ENCODE data around the gene ACTR3C.

ACTR3C gene

DNA sequence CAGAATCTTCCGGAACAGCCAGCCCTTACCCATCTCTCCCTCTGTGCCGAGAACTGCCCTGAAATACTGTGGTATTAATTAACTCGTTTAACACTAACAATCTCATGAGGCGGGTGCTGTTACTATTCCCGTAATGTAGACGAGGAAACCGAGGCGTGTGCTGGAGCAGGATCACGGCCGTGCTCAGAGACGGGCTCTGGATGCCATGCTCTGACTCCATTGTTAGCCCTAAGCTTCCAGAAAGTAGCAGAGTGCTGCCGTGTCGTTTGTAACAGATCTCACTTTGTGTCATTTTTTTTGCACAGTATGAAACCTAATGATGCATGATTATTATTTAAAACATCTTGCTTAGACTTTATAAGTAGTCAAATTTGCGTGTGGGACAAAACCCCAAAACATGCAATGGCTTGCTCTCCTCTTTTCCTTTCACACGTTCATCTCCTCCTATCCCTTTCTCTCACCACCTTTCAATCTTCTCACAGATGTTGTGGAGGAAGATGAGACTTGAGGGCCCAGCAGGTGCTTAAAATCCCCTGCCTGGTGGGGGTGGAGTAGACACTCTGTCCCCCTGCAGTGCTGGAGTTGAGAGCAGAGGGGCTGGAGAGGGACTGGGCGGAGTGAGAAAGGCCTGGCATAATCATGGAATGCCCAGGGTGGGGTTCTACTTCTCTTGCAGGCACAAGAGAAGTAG is 482 bp upstream of the ACTR3C start (continued):
- TF ChIP-seq ESRRG (CRISPR knock-in tag; IDR thresholded peaks at IDR 0.05) (no peak), CSDC2 (CRISPR knock-in tag; IDR thresholded peaks at IDR 0.05) (no peak), GLIS3 (CRISPR knock-in tag; IDR thresholded peaks at IDR 0.05) (no peak), TCF4 (CRISPR knock-in tag; IDR thresholded peaks at IDR 0.05; ENCODE audit: borderline replicate concordance) (no peak), ZNF8 (CRISPR knock-in tag; IDR thresholded peaks at IDR 0.05) (no peak), ARNTL (CRISPR knock-in tag; IDR thresholded peaks at IDR 0.05; ENCODE audit: borderline replicate concordance, low read depth) (no peak), OSR1 (CRISPR knock-in tag; IDR thresholded peaks at IDR 0.05) (no peak), ZFP30 (CRISPR knock-in tag; IDR thresholded peaks at IDR 0.05) (no peak), ZNF70 (CRISPR knock-in tag; IDR thresholded peaks at IDR 0.05) (no peak)
- TF ChIP-seq, protein P1, sequence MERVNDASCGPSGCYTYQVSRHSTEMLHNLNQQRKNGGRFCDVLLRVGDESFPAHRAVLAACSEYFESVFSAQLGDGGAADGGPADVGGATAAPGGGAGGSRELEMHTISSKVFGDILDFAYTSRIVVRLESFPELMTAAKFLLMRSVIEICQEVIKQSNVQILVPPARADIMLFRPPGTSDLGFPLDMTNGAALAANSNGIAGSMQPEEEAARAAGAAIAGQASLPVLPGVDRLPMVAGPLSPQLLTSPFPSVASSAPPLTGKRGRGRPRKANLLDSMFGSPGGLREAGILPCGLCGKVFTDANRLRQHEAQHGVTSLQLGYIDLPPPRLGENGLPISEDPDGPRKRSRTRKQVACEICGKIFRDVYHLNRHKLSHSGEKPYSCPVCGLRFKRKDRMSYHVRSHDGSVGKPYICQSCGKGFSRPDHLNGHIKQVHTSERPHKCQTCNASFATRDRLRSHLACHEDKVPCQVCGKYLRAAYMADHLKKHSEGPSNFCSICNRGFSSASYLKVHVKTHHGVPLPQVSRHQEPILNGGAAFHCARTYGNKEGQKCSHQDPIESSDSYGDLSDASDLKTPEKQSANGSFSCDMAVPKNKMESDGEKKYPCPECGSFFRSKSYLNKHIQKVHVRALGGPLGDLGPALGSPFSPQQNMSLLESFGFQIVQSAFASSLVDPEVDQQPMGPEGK (CRISPR knock-in tag; IDR thresholded peaks at IDR 0.05; ENCODE audit: borderline replicate concordance), result no peak

DNA sequence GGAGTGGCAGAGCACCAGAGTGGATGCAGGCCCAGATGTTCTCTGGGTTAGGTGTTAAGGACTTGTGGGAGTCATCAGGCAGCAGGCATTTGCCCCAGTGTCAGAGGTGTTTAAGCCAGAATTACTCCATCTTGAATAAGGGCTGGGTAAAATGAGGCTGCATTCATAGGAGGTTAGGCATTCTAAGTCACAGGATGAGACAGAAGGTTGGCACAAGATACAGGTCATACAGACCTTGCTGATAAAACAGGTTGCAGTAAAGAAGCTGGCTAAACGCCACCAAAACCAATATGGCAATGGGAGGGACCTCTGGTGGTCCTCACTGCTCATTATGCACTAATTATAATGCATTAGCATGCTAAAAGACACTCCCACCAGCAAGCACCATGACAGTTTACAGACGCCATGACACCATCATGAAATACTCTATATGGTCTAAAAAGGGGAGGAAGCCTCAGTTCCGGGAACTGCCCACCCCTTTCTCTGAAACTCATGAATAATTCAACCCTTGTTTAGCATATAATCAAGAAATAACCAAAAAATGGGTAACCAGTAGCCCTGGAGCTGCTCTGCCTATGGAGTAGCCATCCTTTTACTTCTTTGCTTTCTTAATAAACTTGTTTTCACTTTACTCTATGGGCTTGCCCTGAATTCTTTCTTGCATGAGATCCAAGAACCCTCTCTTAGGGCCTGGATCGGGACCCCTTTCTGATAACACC is 1.1 kb downstream of the ACTR3C start:
- ATAC-seq, result no peak
- TF ChIP-seq RARB (CRISPR knock-in tag; IDR thresholded peaks at IDR 0.05) (no peak), PPARA (CRISPR knock-in tag; IDR thresholded peaks at IDR 0.05; ENCODE audit: borderline replicate concordance) (no peak), ISL1 (CRISPR knock-in tag; IDR thresholded peaks at IDR 0.05) (no peak), TCF4 (CRISPR knock-in tag; IDR thresholded peaks at IDR 0.05; ENCODE audit: borderline replicate concordance) (no peak)

DNA sequence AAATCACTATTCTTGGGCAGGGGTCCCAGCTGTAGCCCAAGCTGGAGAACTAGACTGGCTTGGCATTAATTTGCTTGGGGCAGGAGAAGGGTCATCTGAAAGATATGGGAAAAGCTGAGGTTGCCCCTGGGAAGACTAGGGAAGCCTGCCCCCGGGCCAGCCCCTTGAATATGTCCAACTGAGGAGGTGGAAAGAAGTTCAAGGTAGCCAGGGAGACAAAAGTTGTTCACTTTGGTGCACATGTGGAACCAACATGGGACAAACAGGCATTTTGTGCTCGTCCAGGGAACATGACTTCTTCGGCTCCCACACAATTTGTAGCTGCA is 1.6 kb downstream of the ACTR3C start:
- no peak for ATAC-seq

DNA sequence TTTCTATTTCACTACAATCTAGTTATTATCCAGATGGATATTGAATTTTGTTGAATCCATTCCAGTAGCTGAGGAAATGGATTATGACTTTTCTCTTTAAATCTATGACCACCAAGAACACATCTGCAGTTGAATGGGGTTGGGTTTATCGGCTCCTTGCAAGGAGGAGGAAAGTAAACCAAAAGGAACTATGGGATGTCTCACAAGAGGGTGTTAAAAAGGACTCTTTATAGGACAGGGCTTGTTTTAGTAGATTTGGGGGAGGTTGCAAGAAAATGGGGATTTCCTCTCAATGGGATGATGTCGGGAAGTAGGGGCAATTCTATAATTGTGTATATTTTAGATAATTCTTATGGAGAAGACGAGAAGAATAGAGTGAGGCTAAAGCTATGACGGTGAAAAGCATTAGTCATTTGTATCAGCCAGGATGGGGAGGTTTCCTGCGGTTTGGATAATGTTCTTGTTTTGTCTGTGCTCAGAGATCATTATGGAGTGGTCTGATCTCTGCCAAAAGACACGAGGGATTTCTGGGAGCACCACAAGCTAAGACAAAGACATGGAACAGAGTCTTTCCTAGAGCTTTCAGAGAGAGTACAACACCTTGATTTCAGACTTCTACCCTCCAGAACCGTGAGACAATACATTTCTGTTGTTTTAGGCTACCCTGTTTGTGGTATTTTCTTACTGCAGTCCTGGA is 5.4 kb downstream of the ACTR3C start:
- ATAC-seq, result no peak
- no peak for TF ChIP-seq ZNF70 (CRISPR knock-in tag; IDR thresholded peaks at IDR 0.05)
- no peak for TF ChIP-seq PPARA (CRISPR knock-in tag; IDR thresholded peaks at IDR 0.05; ENCODE audit: borderline replicate concordance)
- TF ChIP-seq ZFP3 (CRISPR knock-in tag; IDR thresholded peaks at IDR 0.05), result no peak
- TF ChIP-seq, protein P2, sequence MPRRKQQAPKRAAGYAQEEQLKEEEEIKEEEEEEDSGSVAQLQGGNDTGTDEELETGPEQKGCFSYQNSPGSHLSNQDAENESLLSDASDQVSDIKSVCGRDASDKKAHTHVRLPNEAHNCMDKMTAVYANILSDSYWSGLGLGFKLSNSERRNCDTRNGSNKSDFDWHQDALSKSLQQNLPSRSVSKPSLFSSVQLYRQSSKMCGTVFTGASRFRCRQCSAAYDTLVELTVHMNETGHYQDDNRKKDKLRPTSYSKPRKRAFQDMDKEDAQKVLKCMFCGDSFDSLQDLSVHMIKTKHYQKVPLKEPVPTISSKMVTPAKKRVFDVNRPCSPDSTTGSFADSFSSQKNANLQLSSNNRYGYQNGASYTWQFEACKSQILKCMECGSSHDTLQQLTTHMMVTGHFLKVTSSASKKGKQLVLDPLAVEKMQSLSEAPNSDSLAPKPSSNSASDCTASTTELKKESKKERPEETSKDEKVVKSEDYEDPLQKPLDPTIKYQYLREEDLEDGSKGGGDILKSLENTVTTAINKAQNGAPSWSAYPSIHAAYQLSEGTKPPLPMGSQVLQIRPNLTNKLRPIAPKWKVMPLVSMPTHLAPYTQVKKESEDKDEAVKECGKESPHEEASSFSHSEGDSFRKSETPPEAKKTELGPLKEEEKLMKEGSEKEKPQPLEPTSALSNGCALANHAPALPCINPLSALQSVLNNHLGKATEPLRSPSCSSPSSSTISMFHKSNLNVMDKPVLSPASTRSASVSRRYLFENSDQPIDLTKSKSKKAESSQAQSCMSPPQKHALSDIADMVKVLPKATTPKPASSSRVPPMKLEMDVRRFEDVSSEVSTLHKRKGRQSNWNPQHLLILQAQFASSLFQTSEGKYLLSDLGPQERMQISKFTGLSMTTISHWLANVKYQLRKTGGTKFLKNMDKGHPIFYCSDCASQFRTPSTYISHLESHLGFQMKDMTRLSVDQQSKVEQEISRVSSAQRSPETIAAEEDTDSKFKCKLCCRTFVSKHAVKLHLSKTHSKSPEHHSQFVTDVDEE (CRISPR knock-in tag; IDR thresholded peaks at IDR 0.05), result no peak
- TF ChIP-seq TCF4 (CRISPR knock-in tag; IDR thresholded peaks at IDR 0.05; ENCODE audit: borderline replicate concordance), result no peak
- TF ChIP-seq, protein P3, sequence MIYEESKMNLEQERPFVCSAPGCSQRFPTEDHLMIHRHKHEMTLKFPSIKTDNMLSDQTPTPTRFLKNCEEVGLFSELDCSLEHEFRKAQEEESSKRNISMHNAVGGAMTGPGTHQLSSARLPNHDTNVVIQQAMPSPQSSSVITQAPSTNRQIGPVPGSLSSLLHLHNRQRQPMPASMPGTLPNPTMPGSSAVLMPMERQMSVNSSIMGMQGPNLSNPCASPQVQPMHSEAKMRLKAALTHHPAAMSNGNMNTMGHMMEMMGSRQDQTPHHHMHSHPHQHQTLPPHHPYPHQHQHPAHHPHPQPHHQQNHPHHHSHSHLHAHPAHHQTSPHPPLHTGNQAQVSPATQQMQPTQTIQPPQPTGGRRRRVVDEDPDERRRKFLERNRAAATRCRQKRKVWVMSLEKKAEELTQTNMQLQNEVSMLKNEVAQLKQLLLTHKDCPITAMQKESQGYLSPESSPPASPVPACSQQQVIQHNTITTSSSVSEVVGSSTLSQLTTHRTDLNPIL (CRISPR knock-in tag; IDR thresholded peaks at IDR 0.05; ENCODE audit: low read depth), result no peak
- no peak for TF ChIP-seq ZC3H10 (CRISPR knock-in tag; IDR thresholded peaks at IDR 0.05)
- no peak for TF ChIP-seq ARNTL (CRISPR knock-in tag; IDR thresholded peaks at IDR 0.05; ENCODE audit: borderline replicate concordance, low read depth)
- TF ChIP-seq, protein P1 (CRISPR knock-in tag; IDR thresholded peaks at IDR 0.05; ENCODE audit: borderline replicate concordance), result no peak
- TF ChIP-seq ZNF565 (CRISPR knock-in tag; conservative IDR thresholded peaks at IDR 0.05; ENCODE audit: low read depth), result no peak
- TF ChIP-seq, protein P4, sequence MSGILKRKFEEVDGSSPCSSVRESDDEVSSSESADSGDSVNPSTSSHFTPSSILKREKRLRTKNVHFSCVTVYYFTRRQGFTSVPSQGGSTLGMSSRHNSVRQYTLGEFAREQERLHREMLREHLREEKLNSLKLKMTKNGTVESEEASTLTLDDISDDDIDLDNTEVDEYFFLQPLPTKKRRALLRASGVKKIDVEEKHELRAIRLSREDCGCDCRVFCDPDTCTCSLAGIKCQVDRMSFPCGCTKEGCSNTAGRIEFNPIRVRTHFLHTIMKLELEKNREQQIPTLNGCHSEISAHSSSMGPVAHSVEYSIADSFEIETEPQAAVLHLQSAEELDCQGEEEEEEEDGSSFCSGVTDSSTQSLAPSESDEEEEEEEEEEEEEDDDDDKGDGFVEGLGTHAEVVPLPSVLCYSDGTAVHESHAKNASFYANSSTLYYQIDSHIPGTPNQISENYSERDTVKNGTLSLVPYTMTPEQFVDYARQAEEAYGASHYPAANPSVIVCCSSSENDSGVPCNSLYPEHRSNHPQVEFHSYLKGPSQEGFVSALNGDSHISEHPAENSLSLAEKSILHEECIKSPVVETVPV (CRISPR knock-in tag; IDR thresholded peaks at IDR 0.05), result no peak

More for the DNA sequence above, 1.6 kb downstream of the ACTR3C start:
- TF ChIP-seq ARNTL (CRISPR knock-in tag; IDR thresholded peaks at IDR 0.05; ENCODE audit: borderline replicate concordance, low read depth) (no peak), TOX (CRISPR knock-in tag; IDR thresholded peaks at IDR 0.05; ENCODE audit: borderline replicate concordance) (no peak)
- TF ChIP-seq, protein P5, sequence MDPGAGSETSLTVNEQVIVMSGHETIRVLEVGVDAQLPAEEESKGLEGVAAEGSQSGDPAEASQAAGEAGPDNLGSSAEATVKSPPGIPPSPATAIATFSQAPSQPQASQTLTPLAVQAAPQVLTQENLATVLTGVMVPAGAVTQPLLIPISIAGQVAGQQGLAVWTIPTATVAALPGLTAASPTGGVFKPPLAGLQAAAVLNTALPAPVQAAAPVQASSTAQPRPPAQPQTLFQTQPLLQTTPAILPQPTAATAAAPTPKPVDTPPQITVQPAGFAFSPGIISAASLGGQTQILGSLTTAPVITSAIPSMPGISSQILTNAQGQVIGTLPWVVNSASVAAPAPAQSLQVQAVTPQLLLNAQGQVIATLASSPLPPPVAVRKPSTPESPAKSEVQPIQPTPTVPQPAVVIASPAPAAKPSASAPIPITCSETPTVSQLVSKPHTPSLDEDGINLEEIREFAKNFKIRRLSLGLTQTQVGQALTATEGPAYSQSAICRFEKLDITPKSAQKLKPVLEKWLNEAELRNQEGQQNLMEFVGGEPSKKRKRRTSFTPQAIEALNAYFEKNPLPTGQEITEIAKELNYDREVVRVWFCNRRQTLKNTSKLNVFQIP (CRISPR knock-in tag; IDR thresholded peaks at IDR 0.05; ENCODE audit: borderline replicate concordance, low read depth), result no peak
